HepG2 (cell line): ENCODE measurements around the gene EIF2S2. TPM values are rescaled to one million over a fixed set of nuclear protein-coding genes. Genes with fewer than 3 reads are reported as not detected.

Source experiments
- ELF4 ChIP-seq: sonication (generic); formaldehyde crosslinking; IDR thresholded peaks from 2 replicates; pipeline ENCODE4 v1.5.0; 2020; ENCODE audit warnings: missing genetic modification reagents, mild to moderate bottlenecking, moderate library complexity, borderline replicate concordance
- HMG20A ChIP-seq: IDR thresholded peaks from 2 replicates; pipeline ENCODE4 v1.6.1; 2016; ENCODE audit warnings: borderline replicate concordance
- PAWR ChIP-seq: sonication (generic); formaldehyde crosslinking; IDR thresholded peaks from 2 replicates; pipeline ENCODE4 v1.4.0; 2020; ENCODE audit warnings: missing genetic modification reagents, mild to moderate bottlenecking, borderline replicate concordance
- RFX3 ChIP-seq: IDR thresholded peaks from 2 replicates; pipeline ENCODE4 v1.6.1; 2016; ENCODE audit warnings: missing biosample characterization, missing genetic modification reagents
- RFXAP ChIP-seq: sonication (generic); formaldehyde crosslinking; IDR thresholded peaks from 2 replicates; pipeline ENCODE4 v1.4.0; 2020; ENCODE audit warnings: missing genetic modification reagents, borderline replicate concordance
- SP140L ChIP-seq: sonication (generic); formaldehyde crosslinking; IDR thresholded peaks from 2 replicates; pipeline ENCODE4 v1.4.0; 2020; ENCODE audit warnings: missing genetic modification reagents, borderline replicate concordance
- SP2 ChIP-seq: sonication (generic); formaldehyde crosslinking; IDR thresholded peaks from 2 replicates; pipeline ENCODE4 v1.5.1; 2020; ENCODE audit warnings: mild to moderate bottlenecking, missing genetic modification reagents
- SPEN ChIP-seq: sonication (generic); formaldehyde crosslinking; IDR thresholded peaks from 2 replicates; pipeline ENCODE4 v1.5.1; 2020; ENCODE audit warnings: low read depth, mild to moderate bottlenecking, missing genetic modification reagents
- TMF1 ChIP-seq: sonication (generic); formaldehyde crosslinking; IDR thresholded peaks from 2 replicates; pipeline ENCODE4 v1.8.1; 2022; ENCODE audit warnings: low read depth, missing genetic modification reagents
- ZC3H13 ChIP-seq: sonication (generic); formaldehyde crosslinking; IDR thresholded peaks from 2 replicates; pipeline ENCODE4 v1.8.1; 2023; ENCODE audit warnings: mild to moderate bottlenecking, missing genetic modification reagents, moderate library complexity
- ZFX ChIP-seq: sonication (generic); formaldehyde crosslinking; IDR thresholded peaks from 2 replicates; pipeline ENCODE4 v1.4.0; 2020; ENCODE audit warnings: mild to moderate bottlenecking, low read depth, missing genetic modification reagents, moderate library complexity
- ZNF235 ChIP-seq: sonication (generic); formaldehyde crosslinking; IDR thresholded peaks from 2 replicates; pipeline ENCODE4 v1.8.1; 2023; ENCODE audit warnings: mild to moderate bottlenecking, missing genetic modification reagents, borderline replicate concordance
- ZNF432 ChIP-seq: sonication (generic); formaldehyde crosslinking; IDR thresholded peaks from 2 replicates; pipeline ENCODE4 v1.5.0; 2020; ENCODE audit warnings: missing genetic modification reagents, mild to moderate bottlenecking, borderline replicate concordance
- ZNF570 ChIP-seq: sonication (generic); formaldehyde crosslinking; IDR thresholded peaks from 2 replicates; pipeline ENCODE4 v1.4.0; 2020; ENCODE audit warnings: mild to moderate bottlenecking, missing genetic modification reagents, borderline replicate concordance
- ZNF589 ChIP-seq: sonication (generic); formaldehyde crosslinking; conservative IDR thresholded peaks from 2 replicates; pipeline ENCODE4 v1.8.0; 2022; ENCODE audit warnings: mild to moderate bottlenecking, moderate library complexity, missing genetic modification reagents
- ZSCAN29 ChIP-seq: sonication (generic); formaldehyde crosslinking; conservative IDR thresholded peaks from 2 replicates; pipeline ENCODE4 v1.4.0; 2020; ENCODE audit warnings: mild to moderate bottlenecking, missing genetic modification reagents
- polyA plus RNA-seq, 8 experiments: library from polyadenylated mRNA; depleted of rRNA in 3 of 8; stranded (reverse) in 7 of 8; unstranded in 1 of 8; fragments of >200 nt; fragmentation: Illumina TruSeq in 4 of 8; extraction: Trizol in 4 of 8; gene quantifications; 2 replicates each; pipeline versions ENCODE4 v1.2.1 to v1.2.3, GENCODE V29; 2011 to 2016; ENCODE audit warnings: low read depth in 4 of 8, missing spikeins in 1 of 8, mixed read lengths in 1 of 8; ENCODE audit not compliant: insufficient read depth in 1 of 8
- total RNA-seq, 5 experiments: library from RNA; depleted of rRNA; stranded (reverse); fragments of >200 nt; fragmentation: Illumina TruSeq; extraction: Trizol; gene quantifications; 2 replicates each; pipeline ENCODE4 v1.2.3, GENCODE V29; 2016; ENCODE audit warnings: low read depth in 1 of 5
- TF ChIP-seq, protein P1 (sequence below): sonication (generic); formaldehyde crosslinking; IDR thresholded peaks from 2 replicates; pipeline ENCODE4 v1.5.0; 2020; ENCODE audit warnings: mild to moderate bottlenecking, missing genetic modification reagents
- TF ChIP-seq, protein P2 (sequence below), 2 experiments: IDR thresholded peaks; 2 replicates each; pipeline ENCODE4 v1.6.1; 2011 to 2012; ENCODE audit warnings: low read length in 2 of 2, borderline replicate concordance in 1 of 2, low read depth in 1 of 2, mild to moderate bottlenecking in 1 of 2, moderate library complexity in 1 of 2
- TF ChIP-seq, protein P3 (sequence below): sonication (generic); formaldehyde crosslinking; IDR thresholded peaks from 2 replicates; pipeline ENCODE4 v1.4.0; 2020; ENCODE audit warnings: mild to moderate bottlenecking, low read depth, missing genetic modification reagents
- TF ChIP-seq, protein P4 (sequence below): sonication (generic); formaldehyde crosslinking; IDR thresholded peaks from 2 replicates; pipeline ENCODE4 v1.5.0; 2020; ENCODE audit warnings: mild to moderate bottlenecking, missing genetic modification reagents, moderate library complexity

Gene EIF2S2
- total and polyA plus RNA-seq, 2 of the 13 experiments (the other 11 are each of a cell fraction or from before 2014, with no cell fraction given): 126 to 213 TPM

DNA sequence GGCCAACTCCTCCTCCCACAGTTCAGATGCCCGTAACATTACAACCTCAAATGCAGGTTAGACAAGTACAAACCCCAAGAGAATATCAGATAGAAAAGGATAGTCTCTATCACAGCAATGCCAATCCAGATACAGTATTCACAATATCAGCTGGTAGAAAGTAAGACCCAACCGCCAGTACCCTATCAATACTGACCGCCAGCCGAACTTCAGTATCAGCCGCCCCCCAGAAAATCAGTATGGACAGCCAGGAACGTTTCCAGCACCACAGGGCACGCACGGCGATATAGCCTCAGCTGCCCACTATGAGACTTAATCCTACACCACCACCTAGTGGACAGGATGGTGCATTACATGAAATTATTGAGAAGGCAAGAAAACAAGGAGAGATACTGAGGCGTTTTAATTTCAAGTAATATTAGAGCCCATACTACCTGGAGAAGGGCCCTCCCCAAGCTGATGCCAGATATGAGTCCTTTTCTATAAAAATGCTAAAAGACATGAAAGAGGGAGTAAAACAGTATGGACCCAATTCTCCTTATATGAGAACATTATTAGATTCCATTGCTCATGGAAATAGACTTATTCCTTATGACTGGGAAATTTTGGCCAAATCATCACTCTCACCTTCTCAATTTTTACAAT, 17.6 kb upstream of the EIF2S2 start (continued):
- TF ChIP-seq, protein P1, sequence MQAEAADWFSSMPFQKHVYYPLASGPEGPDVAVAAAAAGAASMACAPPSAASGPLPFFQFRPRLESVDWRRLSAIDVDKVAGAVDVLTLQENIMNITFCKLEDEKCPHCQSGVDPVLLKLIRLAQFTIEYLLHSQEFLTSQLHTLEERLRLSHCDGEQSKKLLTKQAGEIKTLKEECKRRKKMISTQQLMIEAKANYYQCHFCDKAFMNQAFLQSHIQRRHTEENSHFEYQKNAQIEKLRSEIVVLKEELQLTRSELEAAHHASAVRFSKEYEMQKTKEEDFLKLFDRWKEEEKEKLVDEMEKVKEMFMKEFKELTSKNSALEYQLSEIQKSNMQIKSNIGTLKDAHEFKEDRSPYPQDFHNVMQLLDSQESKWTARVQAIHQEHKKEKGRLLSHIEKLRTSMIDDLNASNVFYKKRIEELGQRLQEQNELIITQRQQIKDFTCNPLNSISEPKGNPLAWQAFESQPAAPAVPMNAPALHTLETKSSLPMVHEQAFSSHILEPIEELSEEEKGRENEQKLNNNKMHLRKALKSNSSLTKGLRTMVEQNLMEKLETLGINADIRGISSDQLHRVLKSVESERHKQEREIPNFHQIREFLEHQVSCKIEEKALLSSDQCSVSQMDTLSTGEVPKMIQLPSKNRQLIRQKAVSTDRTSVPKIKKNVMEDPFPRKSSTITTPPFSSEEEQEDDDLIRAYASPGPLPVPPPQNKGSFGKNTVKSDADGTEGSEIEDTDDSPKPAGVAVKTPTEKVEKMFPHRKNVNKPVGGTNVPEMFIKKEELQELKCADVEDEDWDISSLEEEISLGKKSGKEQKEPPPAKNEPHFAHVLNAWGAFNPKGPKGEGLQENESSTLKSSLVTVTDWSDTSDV (CRISPR knock-in tag): no peak
- TF ChIP-seq RFX3 (CRISPR knock-in tag): no peak
- TF ChIP-seq ZNF589: no peak
- TF ChIP-seq, protein P2, sequence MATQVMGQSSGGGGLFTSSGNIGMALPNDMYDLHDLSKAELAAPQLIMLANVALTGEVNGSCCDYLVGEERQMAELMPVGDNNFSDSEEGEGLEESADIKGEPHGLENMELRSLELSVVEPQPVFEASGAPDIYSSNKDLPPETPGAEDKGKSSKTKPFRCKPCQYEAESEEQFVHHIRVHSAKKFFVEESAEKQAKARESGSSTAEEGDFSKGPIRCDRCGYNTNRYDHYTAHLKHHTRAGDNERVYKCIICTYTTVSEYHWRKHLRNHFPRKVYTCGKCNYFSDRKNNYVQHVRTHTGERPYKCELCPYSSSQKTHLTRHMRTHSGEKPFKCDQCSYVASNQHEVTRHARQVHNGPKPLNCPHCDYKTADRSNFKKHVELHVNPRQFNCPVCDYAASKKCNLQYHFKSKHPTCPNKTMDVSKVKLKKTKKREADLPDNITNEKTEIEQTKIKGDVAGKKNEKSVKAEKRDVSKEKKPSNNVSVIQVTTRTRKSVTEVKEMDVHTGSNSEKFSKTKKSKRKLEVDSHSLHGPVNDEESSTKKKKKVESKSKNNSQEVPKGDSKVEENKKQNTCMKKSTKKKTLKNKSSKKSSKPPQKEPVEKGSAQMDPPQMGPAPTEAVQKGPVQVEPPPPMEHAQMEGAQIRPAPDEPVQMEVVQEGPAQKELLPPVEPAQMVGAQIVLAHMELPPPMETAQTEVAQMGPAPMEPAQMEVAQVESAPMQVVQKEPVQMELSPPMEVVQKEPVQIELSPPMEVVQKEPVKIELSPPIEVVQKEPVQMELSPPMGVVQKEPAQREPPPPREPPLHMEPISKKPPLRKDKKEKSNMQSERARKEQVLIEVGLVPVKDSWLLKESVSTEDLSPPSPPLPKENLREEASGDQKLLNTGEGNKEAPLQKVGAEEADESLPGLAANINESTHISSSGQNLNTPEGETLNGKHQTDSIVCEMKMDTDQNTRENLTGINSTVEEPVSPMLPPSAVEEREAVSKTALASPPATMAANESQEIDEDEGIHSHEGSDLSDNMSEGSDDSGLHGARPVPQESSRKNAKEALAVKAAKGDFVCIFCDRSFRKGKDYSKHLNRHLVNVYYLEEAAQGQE (IDR thresholded peaks at IDR 0.05; ENCODE audit: borderline replicate concordance in 1 of 2, low read depth in 1 of 2, low read length in 2 of 2): no peak
- TF ChIP-seq, protein P3, sequence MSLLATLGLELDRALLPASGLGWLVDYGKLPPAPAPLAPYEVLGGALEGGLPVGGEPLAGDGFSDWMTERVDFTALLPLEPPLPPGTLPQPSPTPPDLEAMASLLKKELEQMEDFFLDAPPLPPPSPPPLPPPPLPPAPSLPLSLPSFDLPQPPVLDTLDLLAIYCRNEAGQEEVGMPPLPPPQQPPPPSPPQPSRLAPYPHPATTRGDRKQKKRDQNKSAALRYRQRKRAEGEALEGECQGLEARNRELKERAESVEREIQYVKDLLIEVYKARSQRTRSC (CRISPR knock-in tag): no peak
- TF ChIP-seq RFXAP (CRISPR knock-in tag): no peak
- TF ChIP-seq PAWR (CRISPR knock-in tag): no peak
- TF ChIP-seq HMG20A: no peak
- TF ChIP-seq ZC3H13: no peak
- TF ChIP-seq ZNF235 (CRISPR knock-in tag): no peak
- TF ChIP-seq ZFX (CRISPR knock-in tag): no peak
- TF ChIP-seq SP140L (CRISPR knock-in tag): no peak
- TF ChIP-seq SP2 (CRISPR knock-in tag): no peak
- no peak for TF ChIP-seq ZNF570
- TF ChIP-seq ZNF432 (CRISPR knock-in tag): no peak
- no peak for TF ChIP-seq ELF4 (CRISPR knock-in tag)
- no peak for TF ChIP-seq TMF1 (CRISPR knock-in tag)
- no peak for TF ChIP-seq SPEN
- TF ChIP-seq, protein P4, sequence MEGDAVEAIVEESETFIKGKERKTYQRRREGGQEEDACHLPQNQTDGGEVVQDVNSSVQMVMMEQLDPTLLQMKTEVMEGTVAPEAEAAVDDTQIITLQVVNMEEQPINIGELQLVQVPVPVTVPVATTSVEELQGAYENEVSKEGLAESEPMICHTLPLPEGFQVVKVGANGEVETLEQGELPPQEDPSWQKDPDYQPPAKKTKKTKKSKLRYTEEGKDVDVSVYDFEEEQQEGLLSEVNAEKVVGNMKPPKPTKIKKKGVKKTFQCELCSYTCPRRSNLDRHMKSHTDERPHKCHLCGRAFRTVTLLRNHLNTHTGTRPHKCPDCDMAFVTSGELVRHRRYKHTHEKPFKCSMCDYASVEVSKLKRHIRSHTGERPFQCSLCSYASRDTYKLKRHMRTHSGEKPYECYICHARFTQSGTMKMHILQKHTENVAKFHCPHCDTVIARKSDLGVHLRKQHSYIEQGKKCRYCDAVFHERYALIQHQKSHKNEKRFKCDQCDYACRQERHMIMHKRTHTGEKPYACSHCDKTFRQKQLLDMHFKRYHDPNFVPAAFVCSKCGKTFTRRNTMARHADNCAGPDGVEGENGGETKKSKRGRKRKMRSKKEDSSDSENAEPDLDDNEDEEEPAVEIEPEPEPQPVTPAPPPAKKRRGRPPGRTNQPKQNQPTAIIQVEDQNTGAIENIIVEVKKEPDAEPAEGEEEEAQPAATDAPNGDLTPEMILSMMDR: peak; percentile 98
- TF ChIP-seq ZSCAN29 (CRISPR knock-in tag): no peak
